HG02623 (cell line): Measurements from ENCODE around the gene GARIN5A.

Experiments used
- ATAC-seq: cut with Tn5 transposase; IDR thresholded peaks from one replicate; pipeline ENCODE4 v1.9.1; 2021; ENCODE audit warnings: moderate library complexity; ENCODE audit not compliant: unreplicated experiment

Gene GARIN5A

DNA sequence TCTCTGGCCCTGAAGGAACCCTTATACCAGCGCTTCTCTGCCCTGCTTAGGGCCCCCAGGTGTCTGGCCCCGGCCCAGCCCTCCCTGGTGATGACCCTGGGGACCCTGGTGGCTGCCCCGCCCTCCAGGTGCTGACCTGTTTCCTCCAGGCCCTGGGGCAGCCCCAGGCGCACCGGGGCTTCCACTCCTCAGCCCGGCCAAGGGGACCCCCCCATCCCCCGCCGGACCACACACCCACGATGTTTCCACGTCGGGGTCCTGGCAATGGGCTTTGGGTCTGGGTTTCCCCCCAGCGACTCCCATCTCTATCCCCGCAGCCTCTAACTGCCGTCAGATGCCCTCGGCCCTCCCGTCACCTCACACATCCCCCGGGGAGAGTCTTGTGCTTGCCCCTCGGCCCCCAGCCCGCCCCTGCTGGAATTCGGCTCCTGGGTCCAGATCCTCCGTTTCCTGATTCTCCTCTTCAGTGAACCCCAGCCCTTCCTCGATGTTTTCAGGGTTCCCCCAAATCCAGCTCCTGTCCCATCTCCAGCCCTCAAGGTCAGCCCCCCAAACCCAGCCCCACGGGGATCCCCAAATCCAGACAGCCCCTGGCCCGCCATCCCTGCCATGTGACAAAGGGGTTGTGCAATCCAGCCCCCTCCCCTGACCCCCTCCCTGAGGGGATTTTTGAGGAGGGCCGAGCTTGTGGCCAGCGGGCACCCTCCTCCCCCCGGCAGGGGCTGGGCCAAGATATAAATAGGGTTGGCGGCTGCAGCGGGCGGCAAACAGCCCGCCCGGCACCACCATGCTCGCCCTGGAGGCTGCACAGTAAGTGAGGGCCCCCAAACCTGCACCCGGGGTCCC is 58.2 kb downstream of the GARIN5A start, which contains the start of gene SPIB:
Gene SPIB (plus strand): TSS at position 763 of the 846 bp plus-strand sequence. CDS start 25 bp downstream, at position 788.
- no peak for ATAC-seq

DNA sequence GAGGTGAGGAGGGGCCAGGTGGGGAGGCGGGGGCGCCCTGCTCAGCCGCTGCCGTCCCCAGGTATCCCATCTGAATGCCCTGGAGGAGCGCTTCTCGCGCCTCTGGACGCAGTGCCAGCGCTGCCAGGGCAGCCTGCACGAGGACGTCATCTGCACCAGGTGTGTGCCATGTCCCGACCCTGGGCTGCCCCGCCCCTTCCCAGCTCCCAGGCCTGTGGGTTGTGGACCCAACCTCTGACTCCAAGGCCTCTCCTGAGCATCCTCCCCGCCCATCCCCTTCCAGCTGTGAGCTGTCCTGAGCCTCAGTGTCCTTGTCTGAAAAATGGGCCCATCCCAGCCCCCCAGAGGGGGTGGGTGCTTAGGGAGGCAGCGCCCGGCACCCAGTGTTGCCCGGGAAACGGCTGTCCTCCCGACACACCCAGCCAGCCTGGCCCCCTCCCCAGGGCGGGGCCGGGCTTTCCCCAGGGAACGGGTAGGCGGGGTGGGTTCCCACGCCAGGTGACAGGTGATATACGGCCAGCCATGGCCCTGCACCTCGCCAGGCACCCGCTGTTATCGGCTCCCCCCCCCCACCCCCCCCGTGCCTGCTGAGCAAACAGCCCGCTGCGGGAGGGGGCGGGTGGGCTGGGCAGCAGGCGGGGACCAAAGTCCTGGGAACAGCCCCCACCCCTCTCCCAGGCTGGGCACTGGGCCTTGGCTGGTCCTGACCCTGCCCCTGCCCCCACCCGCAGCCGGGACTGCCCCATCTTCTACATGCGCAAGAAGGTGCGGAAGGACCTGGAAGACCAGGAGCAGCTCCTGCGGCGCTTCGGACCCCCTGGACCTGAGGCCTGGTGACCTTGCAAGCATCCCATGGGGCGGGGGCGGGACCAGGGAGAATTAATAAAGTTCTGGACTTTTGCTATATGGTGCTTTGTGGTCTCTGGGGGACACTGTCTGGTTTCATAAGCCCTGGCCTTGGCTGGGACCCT is 59.3 kb downstream of the GARIN5A start:
- ATAC-seq: no peak
